ENCODE data around the gene CPEB2. TPM values are rescaled to one million over a fixed set of nuclear protein-coding genes. Genes with fewer than 3 reads are reported as not detected.

CPEB2 gene
- total RNA-seq, 4 donors from 2014 or later, result 12.5 to 24.3 (median 16.4) TPM

DNA sequence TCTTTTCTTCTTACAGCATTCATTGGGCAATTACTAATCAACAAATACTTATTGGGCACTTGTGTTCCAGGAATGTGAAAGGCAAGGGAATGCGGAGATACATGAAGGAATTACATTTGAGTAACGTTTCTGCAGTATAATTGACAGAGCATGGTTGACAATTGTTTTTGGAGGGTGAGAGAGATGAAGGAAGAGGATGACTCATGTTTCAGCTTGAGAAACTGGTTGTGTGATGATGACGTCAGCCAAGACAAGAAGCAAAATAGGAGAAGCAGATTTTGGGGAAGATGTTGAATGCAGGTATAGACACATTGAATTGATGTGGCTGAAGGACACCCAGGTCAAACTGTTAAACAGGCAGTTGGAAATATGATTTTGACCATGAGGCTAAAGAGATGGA lies 8.0 kb upstream of the CPEB2 start:
- no peak overlapping the region for H3K4me3 ChIP-seq (replicated peaks in 1 of 3)
- H3K36me3 ChIP-seq, result no peaks in the 10 kb centered on the region
- no peaks in the 10 kb centered on the region for H3K9me3 ChIP-seq
- WGBS, 2 donors, result 65 to 69% methylated on average over 3 of the region's 3 CpGs
- H3K27me3 ChIP-seq, result no peaks in the 10 kb centered on the region
- intact Hi-C loops (cut with DNase I), result no loop called here
- no peak overlapping the region for H3K27ac ChIP-seq
- H3K4me1 ChIP-seq, result no peaks in the 10 kb centered on the region
- no peak for DNase-seq
- TF ChIP-seq POLR2A (IDR thresholded peaks at IDR 0.05) (no peak), CTCF (IDR thresholded peaks at IDR 0.05) (no peak)

- H3K27ac ChIP-seq, result peak overlapping the region; percentile 97 to 99 (median 99)
- no peaks in the 10 kb centered on the region for H3K9me3 ChIP-seq
- 0% methylated on average over 22 to 23 of the region's 32 CpGs for WGBS, 2 donors
- DNase-seq, result peak; percentile 69
- no peaks in the 10 kb centered on the region for H3K36me3 ChIP-seq
- H3K4me3 ChIP-seq (replicated peaks in 1 of 3), result peak overlapping the region; percentile 56 to 99 (median 92)
- H3K4me1 ChIP-seq, result peaks cover 0 to 8% of the 10 kb centered on the region in 2 donors
- intact Hi-C loops (cut with DNase I), result no loop called here
- TF ChIP-seq POLR2A (IDR thresholded peaks at IDR 0.05) (no peak), CTCF (IDR thresholded peaks at IDR 0.05) (no peak)
- no peaks in the 10 kb centered on the region for H3K27me3 ChIP-seq
Measured at GRCh38 chr4:15001248-15001868, 923 bp upstream of the CPEB2 start.

GRCh38 chr4:15002659-15003400 lies 549 bp downstream of the CPEB2 start:
- Histone ChIP-seq H3K4me1 (peaks cover 10 to 11% of the 10 kb centered on the region in 2 donors), H3K36me3 (no peaks in the 10 kb centered on the region), H3K4me3 (replicated peaks in 1 of 3) (peak overlapping the region; percentile 56 to 93 (median 92)), H3K27me3 (no peaks in the 10 kb centered on the region), H3K27ac (peak overlapping the region; percentile 97 to 99 (median 99)), H3K9me3 (no peaks in the 10 kb centered on the region)
- intact Hi-C loops (cut with DNase I), result no loop called here
- 0 to 1% methylated on average over 1 to 51 of the region's 74 CpGs for WGBS, 2 donors
- DNase-seq, result peak; percentile 80 to 86
- TF ChIP-seq POLR2A (IDR thresholded peaks at IDR 0.05) (peak in 1 of 2 donors; percentile 81), CTCF (IDR thresholded peaks at IDR 0.05) (no peak)

DNA sequence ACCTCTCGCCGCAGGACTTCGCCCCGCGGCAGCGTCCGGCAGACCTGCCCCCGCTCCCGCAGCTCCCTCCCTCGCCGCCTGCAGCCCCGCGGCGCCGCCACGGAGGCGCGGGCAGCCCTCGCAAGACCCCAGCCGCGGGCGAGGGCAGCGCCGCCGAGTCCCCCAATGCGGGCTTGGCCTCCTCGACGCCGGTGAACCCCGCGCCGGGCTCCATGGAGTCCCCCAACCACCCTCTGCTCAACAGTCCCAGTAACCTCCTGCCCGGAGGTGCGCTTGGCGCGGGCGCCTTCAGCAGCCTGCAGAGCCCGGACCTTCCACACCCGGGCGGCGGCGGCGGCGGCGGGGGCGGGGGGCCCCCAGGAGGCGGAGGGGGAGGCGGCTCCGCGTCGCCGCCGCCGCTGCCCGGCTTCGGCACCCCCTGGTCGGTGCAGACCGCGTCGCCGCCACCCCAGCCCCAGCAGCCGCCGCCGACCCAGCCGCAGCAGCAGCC lies 1.2 kb downstream of the CPEB2 start:
- peak; percentile 64 to 70 for DNase-seq
- intact Hi-C loops (cut with DNase I), result no loop called here

More for the DNA sequence above, 1.2 kb downstream of the CPEB2 start:
- Histone ChIP-seq H3K36me3 (no peaks in the 10 kb centered on the region), H3K9me3 (no peaks in the 10 kb centered on the region), H3K27ac (peak overlapping the region; percentile 98 to 99 (median 99)), H3K4me1 (peaks cover 10 to 11% of the 10 kb centered on the region in 2 donors), H3K27me3 (no peaks in the 10 kb centered on the region), H3K4me3 (replicated peaks in 1 of 3) (peak overlapping the region; percentile 56 to 93 (median 92))
- WGBS, 2 donors, result 0 to 2% methylated on average over 11 to 16 of the region's 65 CpGs
- TF ChIP-seq CTCF (IDR thresholded peaks at IDR 0.05), result no peak
- no peak for TF ChIP-seq POLR2A (IDR thresholded peaks at IDR 0.05)

Measured in thyroid gland (tissue), 4 donors.